Prostate gland (tissue), 2 donors: ENCODE data around the gene MAP4K3.

Experiments
- CTCF ChIP-seq, 4 experiments: fragments of 200-600 bp in 2 of 4; fragments of 450-650 bp in 2 of 4; sonication (generic) in 2 of 4; IDR thresholded peaks; 1 replicate in 3 of 4; 2 replicates in 1 of 4; pipeline ENCODE4 v1.5.1; 2016 to 2019; ENCODE audit warnings: antibody characterized with exemption in 4 of 4, mild to moderate bottlenecking in 2 of 4, moderate library complexity in 2 of 4
- POLR2A ChIP-seq: fragments of 450-650 bp; IDR thresholded peaks from one replicate; pipeline ENCODE4 v1.6.1; 2016; ENCODE audit warnings: antibody characterized with exemption, mild to moderate bottlenecking
- POLR2AphosphoS5 ChIP-seq: sonication (generic); formaldehyde crosslinking; IDR thresholded peaks from one replicate; pipeline ENCODE4 v1.6.1; 2017; ENCODE audit warnings: antibody characterized with exemption

GRCh38 chr2:39221459-39221858 lies 215.6 kb downstream of the MAP4K3 start:
- TF ChIP-seq CTCF (IDR thresholded peaks at IDR 0.05) (no peak), POLR2A (no peak), POLR2AphosphoS5 (no peak)
